Measurements from ENCODE around the gene CD180. TPM values are rescaled to one million over a fixed set of nuclear protein-coding genes. Genes with fewer than 3 reads are reported as not detected.

Gene CD180
- total and polyA plus RNA-seq, 2 experiments from 2014 or later: not detected

GRCh38 chr5:67163863-67164595 lies 32.6 kb downstream of the CD180 start:
- Histone ChIP-seq H2AFZ (no peak overlapping the region), H3K27ac (no peak overlapping the region), H3K4me2 (ENCODE audit: unreplicated experiment) (no peak overlapping the region), H3K27me3 (replicated peaks; ENCODE audit: insufficient read depth) (no peaks in the 10 kb centered on the region), H3K79me2 (ENCODE audit: insufficient read depth) (no peaks in the 10 kb centered on the region), H3K4me3 (no peak overlapping the region), H4K20me1 (ENCODE audit: insufficient read depth) (no peaks in the 10 kb centered on the region), H3K9me3 (ENCODE audit: low read depth) (no peaks in the 10 kb centered on the region), H3K9ac (no peak overlapping the region), H3K9me2 (ENCODE audit: insufficient read depth) (no peaks in the 10 kb centered on the region), H3F3A (ENCODE audit: insufficient read depth) (peaks cover 14% of the 10 kb centered on the region; the same call in 1 of the 2 replicates), H3K36me3 (ENCODE audit: low read depth) (no peaks in the 10 kb centered on the region), H3K4me1 (ENCODE audit: insufficient read depth) (peaks cover 21% of the 10 kb centered on the region)
- in situ Hi-C loops (cut with MboI): no loop called here
- no peak for TF ChIP-seq EZH2 (IDR thresholded peaks at IDR 0.05; ENCODE audit: insufficient read depth, poor library complexity, severe bottlenecking)
- no peak for TF ChIP-seq EZH2phosphoT487 (IDR thresholded peaks at IDR 0.05; ENCODE audit: insufficient read depth, low read depth)
- 92 to 95% methylated on average over 30 to 33 of the region's 33 CpGs for WGBS, 2 experiments (ENCODE audit: low coverage in 1 of 2, low lambda C conversion rate in 2 of 2, missing lambda C conversion rate in 2 of 2)
- no peak for DNase-seq

DNA sequence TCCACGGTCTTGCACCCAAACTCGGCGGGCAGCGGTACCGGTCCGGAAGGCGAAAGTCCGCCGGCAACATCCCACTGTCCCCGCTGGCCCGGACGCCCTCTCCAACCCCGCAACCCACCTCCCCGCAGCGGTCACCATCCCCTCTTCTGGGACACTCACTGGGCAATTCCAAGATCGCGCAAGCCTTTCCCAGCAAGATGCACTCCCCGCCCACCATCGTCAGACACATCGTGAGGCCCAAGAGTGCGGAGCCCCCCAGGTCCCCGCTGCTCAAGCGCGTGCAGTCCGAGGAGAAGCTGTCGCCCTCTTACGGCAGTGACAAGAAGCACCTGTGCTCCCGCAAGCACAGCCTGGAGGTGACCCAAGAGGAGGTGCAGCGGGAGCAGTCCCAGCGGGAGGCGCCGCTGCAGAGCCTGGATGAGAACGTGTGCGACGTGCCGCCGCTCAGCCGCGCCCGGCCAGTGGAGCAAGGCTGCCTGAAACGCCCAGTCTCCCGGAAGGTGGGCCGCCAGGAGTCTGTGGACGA lies 33.3 kb downstream of the CD180 start:
- Histone ChIP-seq H3K4me3 (no peak overlapping the region), H3F3A (ENCODE audit: insufficient read depth) (peaks cover 14% of the 10 kb centered on the region; the same call in 1 of the 2 replicates), H4K20me1 (ENCODE audit: insufficient read depth) (no peaks in the 10 kb centered on the region), H3K36me3 (ENCODE audit: low read depth) (no peaks in the 10 kb centered on the region), H3K9me2 (ENCODE audit: insufficient read depth) (no peaks in the 10 kb centered on the region), H3K27ac (no peak overlapping the region), H3K27me3 (replicated peaks; ENCODE audit: insufficient read depth) (no peaks in the 10 kb centered on the region), H3K4me1 (ENCODE audit: insufficient read depth) (peaks cover 21% of the 10 kb centered on the region), H3K9ac (no peak overlapping the region), H3K4me2 (ENCODE audit: unreplicated experiment) (no peak overlapping the region), H2AFZ (no peak overlapping the region), H3K79me2 (ENCODE audit: insufficient read depth) (no peaks in the 10 kb centered on the region), H3K9me3 (ENCODE audit: low read depth) (no peaks in the 10 kb centered on the region)
- WGBS, 2 experiments (ENCODE audit: low coverage in 1 of 2, low lambda C conversion rate in 2 of 2, missing lambda C conversion rate in 2 of 2): 98 to 99% methylated on average over 32 to 44 of the region's 44 CpGs
- TF ChIP-seq EZH2phosphoT487 (IDR thresholded peaks at IDR 0.05; ENCODE audit: insufficient read depth, low read depth) (no peak), EZH2 (IDR thresholded peaks at IDR 0.05; ENCODE audit: insufficient read depth, poor library complexity, severe bottlenecking) (no peak)
- in situ Hi-C loops (cut with MboI): no loop called here
- no peak for DNase-seq

GRCh38 chr5:67161767-67162166 lies 34.8 kb downstream of the CD180 start:
- H3K9me2 ChIP-seq (ENCODE audit: insufficient read depth): no peaks in the 10 kb centered on the region
- H3K36me3 ChIP-seq (ENCODE audit: low read depth): no peaks in the 10 kb centered on the region
- no peaks in the 10 kb centered on the region for H3K9me3 ChIP-seq (ENCODE audit: low read depth)
- in situ Hi-C loops (cut with MboI): no loop called here
- H3K27me3 ChIP-seq (replicated peaks; ENCODE audit: insufficient read depth): no peaks in the 10 kb centered on the region
- no peak overlapping the region for H3K4me2 ChIP-seq (ENCODE audit: unreplicated experiment)
- peaks cover 21% of the 10 kb centered on the region for H3K4me1 ChIP-seq (ENCODE audit: insufficient read depth)
- H3K79me2 ChIP-seq (ENCODE audit: insufficient read depth): no peaks in the 10 kb centered on the region
- no peak for DNase-seq
- no peaks in the 10 kb centered on the region for H4K20me1 ChIP-seq (ENCODE audit: insufficient read depth)
- 89 to 95% methylated on average over 5 of the region's 5 CpGs for WGBS, 2 experiments (ENCODE audit: low coverage in 1 of 2, low lambda C conversion rate in 2 of 2, missing lambda C conversion rate in 2 of 2)
- peaks cover 14% of the 10 kb centered on the region; the same call in 1 of the 2 replicates for H3F3A ChIP-seq (ENCODE audit: insufficient read depth)
- H3K9ac ChIP-seq: no peak overlapping the region
- H3K4me3 ChIP-seq: no peak overlapping the region
- no peak overlapping the region for H3K27ac ChIP-seq
- no peak overlapping the region for H2AFZ ChIP-seq
- TF ChIP-seq EZH2phosphoT487 (IDR thresholded peaks at IDR 0.05; ENCODE audit: insufficient read depth, low read depth) (no peak), EZH2 (IDR thresholded peaks at IDR 0.05; ENCODE audit: insufficient read depth, poor library complexity, severe bottlenecking) (no peak)

- Histone ChIP-seq H3K79me2 (ENCODE audit: insufficient read depth) (no peaks in the 10 kb centered on the region), H3K27ac (peak overlapping the region; percentile 51), H3K4me3 (0 out of 2 replicates have a peak overlapping the region, but pooled peaks have one; percentile 10), H2AFZ (no peak overlapping the region; the same call in 1 of the 2 replicates), H4K20me1 (ENCODE audit: insufficient read depth) (no peaks in the 10 kb centered on the region), H3K4me2 (ENCODE audit: unreplicated experiment) (peak overlapping the region; percentile 44), H3K27me3 (replicated peaks; ENCODE audit: insufficient read depth) (no peaks in the 10 kb centered on the region), H3K36me3 (ENCODE audit: low read depth) (no peaks in the 10 kb centered on the region), H3F3A (ENCODE audit: insufficient read depth) (peaks cover 14% of the 10 kb centered on the region; the same call in 1 of the 2 replicates), H3K9ac (peak overlapping the region; percentile 20), H3K9me3 (ENCODE audit: low read depth) (no peaks in the 10 kb centered on the region), H3K9me2 (ENCODE audit: insufficient read depth) (no peaks in the 10 kb centered on the region), H3K4me1 (ENCODE audit: insufficient read depth) (peaks cover 15% of the 10 kb centered on the region)
- TF ChIP-seq EZH2 (IDR thresholded peaks at IDR 0.05; ENCODE audit: insufficient read depth, poor library complexity, severe bottlenecking) (no peak), EZH2phosphoT487 (IDR thresholded peaks at IDR 0.05; ENCODE audit: insufficient read depth, low read depth) (no peak)
- in situ Hi-C loops (cut with MboI): no loop called here
- peak; percentile 92 for DNase-seq
- 6 to 9% methylated on average over 3 of the region's 3 CpGs for WGBS, 2 experiments (ENCODE audit: low coverage in 1 of 2, low lambda C conversion rate in 2 of 2, missing lambda C conversion rate in 2 of 2)
Observed at GRCh38 chr5:67160985-67161384, 35.6 kb downstream of the CD180 start.
